ENCODE results near the gene SMIM31. TPM values are rescaled to one million over a fixed set of nuclear protein-coding genes. Genes with fewer than 3 reads are reported as not detected.

SMIM31 gene
- not detected in 2 replicates for total RNA-seq

DNA sequence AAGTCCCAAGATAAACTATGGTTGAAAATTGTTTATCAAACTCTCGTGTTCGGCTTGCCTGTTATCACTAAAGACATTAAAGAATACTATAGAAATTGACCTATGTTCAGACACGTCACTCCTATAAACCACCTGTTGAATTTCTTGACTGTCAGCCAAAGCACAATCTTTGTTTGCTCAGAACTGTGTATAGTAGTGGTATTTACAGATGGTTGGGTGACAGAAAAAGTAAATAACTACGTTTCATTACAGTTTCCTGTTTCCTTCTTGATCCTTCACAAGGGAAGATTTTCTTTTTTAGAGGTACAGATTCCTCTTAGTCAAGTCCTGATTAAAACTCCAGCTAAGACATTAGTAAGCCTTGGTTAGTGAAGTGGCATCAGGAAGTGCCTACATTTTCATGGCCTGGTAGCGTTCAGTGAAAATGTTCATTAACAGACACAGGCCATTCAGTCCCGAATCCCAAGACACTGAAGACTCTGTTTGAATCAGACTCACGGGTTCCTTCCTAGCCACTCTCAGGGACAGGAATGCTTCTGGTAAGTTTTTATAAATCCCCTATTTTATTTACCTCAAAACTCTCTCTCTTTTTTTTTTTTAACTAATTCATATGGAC, at the start of gene SMIM31:
Gene SMIM31, plus strand, starts transcription at position 259 of the 616 bp plus-strand sequence. CDS start 16,313 bp downstream, outside the sequence.

Small RNA genes lying within 50 kb of the gene (small RNA-seq; reads per million reads assigned to genes)
- gene RNU6-668P: not detected

Other genes starting within 250 kb of the SMIM31 start
- 2.4 and 2.9 TPM in 2 replicates for gene APELA, start 123.0 kb downstream of the SMIM31 start, total RNA-seq
- gene TRIM61, start 223.5 kb downstream of the SMIM31 start, total RNA-seq: 3.4 and 3.9 TPM in 2 replicates

Data from hair follicle dermal papilla cell (primary cell).